Measurements from ENCODE around the gene PIK3AP1.
"Not testable (repeated sequence)": the region's sequence is repeated elsewhere in the genome, so short reads cannot be mapped to it uniquely, and the experiment has no call there.

Gene PIK3AP1

DNA sequence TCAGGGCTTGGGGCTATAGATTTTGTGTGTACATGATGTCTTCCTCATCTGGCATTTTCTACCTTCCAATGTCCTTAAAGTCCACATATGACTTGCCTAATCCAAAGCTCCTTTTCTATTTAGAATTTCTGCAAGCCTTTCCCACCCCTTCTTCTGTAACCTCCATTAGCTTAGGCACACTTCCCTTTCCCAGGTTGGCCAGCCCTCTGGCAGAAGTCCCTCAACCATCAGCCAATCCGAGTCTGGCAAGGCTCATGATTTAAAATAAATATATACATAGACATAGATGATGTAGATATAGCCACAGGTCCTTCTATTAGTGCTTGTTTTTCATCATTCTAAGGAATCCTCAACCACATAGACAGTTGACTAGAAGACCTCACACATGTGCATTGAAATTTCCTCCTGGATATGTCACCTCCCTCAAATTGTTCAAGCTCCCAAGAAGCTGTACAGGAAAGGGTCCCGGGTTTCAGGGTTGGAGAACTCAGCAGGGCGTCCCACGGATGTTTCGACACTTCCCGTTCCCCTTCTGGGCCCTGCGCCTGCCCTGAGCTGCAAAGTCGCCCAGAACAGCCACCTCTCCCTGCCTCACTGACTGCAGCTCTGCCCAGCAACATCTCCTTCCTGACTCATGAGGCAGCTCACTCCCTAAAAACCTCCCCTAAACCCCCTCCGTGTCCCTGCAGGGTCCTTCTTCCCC, 20.4 kb upstream of the PIK3AP1 start:
- TF ChIP-seq POLR2AphosphoS5 (IDR thresholded peaks at IDR 0.05; ENCODE audit: borderline replicate concordance, low read depth, low read length) (no peak), EZH2 (IDR thresholded peaks at IDR 0.05) (no peak), FOXP2 (optimal IDR thresholded peaks at IDR 0.05; ENCODE audit: control extremely low read depth, extremely low read length, insufficient read depth) (no peak)
- Histone ChIP-seq H3K9ac (ENCODE audit: insufficient read length) (no peak overlapping the region), H3K9me3 (ENCODE audit: low read depth, low read length) (no peaks in the 10 kb centered on the region), H3K27ac (no peak overlapping the region), H3K36me3 (ENCODE audit: insufficient read depth, low read length) (no peaks in the 10 kb centered on the region), H3K4me3 (no peak overlapping the region)
- DNase-seq (ENCODE audit: low read depth, low spot score) = no peak

DNA sequence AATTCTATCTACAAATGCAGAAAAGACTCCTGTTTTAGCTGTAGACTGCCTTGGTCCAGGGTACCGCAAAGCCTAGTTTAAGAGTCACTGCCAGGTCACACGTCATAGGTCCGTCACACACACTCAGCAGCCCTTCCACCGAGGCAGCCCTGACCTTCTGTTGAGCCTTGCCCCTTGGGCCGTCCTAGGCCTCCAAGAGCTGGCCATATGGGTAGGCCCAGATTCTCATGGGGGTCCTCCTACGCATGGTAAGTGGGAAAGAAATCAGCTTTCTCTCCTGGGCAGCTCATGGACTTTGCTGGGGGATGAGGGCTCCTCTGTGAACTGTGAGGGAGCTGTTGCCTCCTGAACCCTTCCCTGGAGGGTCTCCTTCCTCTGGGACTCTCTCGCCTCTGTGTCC, 19.8 kb upstream of the PIK3AP1 start:
- H3K36me3 ChIP-seq (ENCODE audit: insufficient read depth, low read length) = no peaks in the 10 kb centered on the region
- H3K9me3 ChIP-seq (ENCODE audit: low read depth, low read length) = no peaks in the 10 kb centered on the region
- no peak for TF ChIP-seq FOXP2 (optimal IDR thresholded peaks at IDR 0.05; ENCODE audit: control extremely low read depth, extremely low read length, insufficient read depth)
- no peak overlapping the region for H3K4me3 ChIP-seq
- no peak overlapping the region for H3K9ac ChIP-seq (ENCODE audit: insufficient read length)
- no peak for DNase-seq (ENCODE audit: low read depth, low spot score)
- H3K27ac ChIP-seq = no peak overlapping the region

DNA sequence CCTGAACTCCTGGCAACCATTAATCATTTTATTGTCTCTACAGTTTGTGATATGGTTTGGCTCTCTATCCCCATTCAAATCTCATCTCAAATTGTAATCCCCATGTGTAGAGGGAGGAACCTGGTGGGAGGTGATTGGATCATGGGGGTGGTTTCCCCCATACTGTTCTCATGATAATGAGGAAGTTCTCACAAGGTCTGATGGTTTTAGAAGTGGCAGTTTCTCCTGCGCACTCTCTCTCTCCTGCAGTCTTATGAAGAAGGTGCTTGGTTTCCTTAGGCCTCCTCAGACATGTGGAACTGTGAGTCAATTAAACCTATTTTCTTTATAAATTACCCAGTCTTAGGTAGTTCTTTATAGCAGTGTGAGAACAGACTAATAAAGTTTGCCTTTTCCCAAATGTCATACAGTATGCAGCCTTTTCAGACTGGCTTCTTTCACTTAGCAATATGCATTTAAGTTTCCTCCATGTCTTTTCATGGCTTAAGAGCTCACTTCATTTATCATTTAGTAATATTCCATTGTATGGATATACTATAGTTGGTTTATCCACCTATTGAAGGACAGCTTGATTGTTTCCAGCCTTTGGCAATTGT, 17.1 kb upstream of the PIK3AP1 start:
- DNase-seq (ENCODE audit: low read depth, low spot score); H3K4me3 ChIP-seq; H3K9ac ChIP-seq (ENCODE audit: insufficient read length); H3K9me3 ChIP-seq (ENCODE audit: low read depth, low read length); H3K27ac ChIP-seq; H3K36me3 ChIP-seq (ENCODE audit: insufficient read depth, low read length): not testable (repeated sequence)

DNA sequence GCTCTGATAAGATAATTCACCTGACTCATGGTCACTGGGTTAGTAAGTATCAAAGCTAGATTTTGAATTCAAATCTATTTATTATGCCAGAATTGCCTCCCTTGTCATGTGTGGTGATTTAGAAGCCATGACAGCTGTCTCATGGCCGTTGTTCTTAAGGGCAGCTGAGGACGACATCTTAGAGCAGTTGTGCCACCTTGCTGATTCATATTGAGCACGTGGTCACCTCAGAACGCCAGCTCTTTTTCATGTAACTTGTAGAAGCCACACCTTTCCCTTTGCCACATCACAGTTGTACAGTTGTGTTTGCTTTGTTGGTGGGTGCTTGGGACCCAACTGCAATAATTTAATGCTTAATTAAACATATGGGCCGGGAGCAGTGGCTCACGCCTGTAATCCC, 4.3 kb upstream of the PIK3AP1 start:
- TF ChIP-seq POLR2AphosphoS5 (IDR thresholded peaks at IDR 0.05; ENCODE audit: borderline replicate concordance, low read depth, low read length) = no peak
- TF ChIP-seq EZH2 (IDR thresholded peaks at IDR 0.05) = no peak
- TF ChIP-seq FOXP2 (optimal IDR thresholded peaks at IDR 0.05; ENCODE audit: control extremely low read depth, extremely low read length, insufficient read depth) = no peak
- H3K36me3 ChIP-seq (ENCODE audit: insufficient read depth, low read length) = no peaks in the 10 kb centered on the region
- no peak overlapping the region for H3K27ac ChIP-seq
- no peak overlapping the region for H3K4me3 ChIP-seq
- DNase-seq (ENCODE audit: low read depth, low spot score) = no peak
- no peaks in the 10 kb centered on the region for H3K9me3 ChIP-seq (ENCODE audit: low read depth, low read length)
- H3K9ac ChIP-seq (ENCODE audit: insufficient read length) = no peak overlapping the region

DNA sequence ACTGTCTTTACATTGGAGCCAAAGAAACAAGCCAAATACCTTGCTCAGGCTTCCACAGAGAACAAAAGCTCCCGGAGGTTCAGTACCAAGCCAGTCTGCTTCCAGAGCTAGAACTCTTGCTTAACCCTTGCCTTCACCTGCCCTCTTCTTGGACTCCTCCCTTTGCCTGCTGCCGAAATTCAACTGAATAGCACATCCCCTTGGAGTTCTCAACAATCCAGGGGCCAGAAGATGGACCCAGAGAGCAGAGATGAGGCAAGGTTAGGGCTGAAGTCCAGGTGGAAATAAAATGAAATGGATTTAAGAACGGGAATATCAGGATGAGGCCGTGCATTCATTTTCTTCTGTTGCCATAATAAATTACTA, 876 bp upstream of the PIK3AP1 start:
- no peak overlapping the region for H3K9ac ChIP-seq (ENCODE audit: insufficient read length)
- H3K27ac ChIP-seq = no peak overlapping the region
- TF ChIP-seq POLR2AphosphoS5 (IDR thresholded peaks at IDR 0.05; ENCODE audit: borderline replicate concordance, low read depth, low read length) (no peak), FOXP2 (optimal IDR thresholded peaks at IDR 0.05; ENCODE audit: control extremely low read depth, extremely low read length, insufficient read depth) (no peak), EZH2 (IDR thresholded peaks at IDR 0.05) (no peak)
- H3K4me3 ChIP-seq = no peak overlapping the region
- DNase-seq (ENCODE audit: low read depth, low spot score) = no peak
- no peaks in the 10 kb centered on the region for H3K9me3 ChIP-seq (ENCODE audit: low read depth, low read length)
- H3K36me3 ChIP-seq (ENCODE audit: insufficient read depth, low read length) = no peaks in the 10 kb centered on the region

DNA sequence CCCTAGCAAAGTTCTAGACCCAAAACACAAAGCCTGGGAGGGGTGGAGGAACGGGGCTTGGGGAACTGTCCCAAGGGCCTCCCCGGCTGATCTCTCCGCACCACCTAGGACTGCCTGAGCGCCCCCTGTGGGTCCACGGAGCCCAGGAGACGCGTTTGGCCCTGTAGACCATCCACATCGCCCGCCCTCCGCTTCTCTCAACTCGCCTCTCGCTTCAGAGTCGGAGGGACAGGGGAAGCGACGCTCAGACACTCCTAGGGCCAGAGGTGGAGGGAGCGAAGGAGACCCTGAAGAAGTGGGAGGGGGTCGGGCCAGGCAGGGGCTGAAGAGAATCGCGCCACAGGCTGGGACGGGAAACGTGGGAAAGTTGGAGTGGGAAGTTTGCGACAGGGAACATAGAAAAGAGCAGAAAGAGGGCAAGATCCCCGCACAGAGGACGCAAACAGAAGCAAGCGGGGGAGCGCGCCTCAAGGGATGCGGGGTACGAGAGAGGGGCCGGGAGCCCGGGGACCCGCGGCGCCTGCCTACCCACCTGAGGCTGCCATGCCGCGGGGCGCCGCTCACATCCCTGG, 378 bp downstream of the PIK3AP1 start:
- no peaks in the 10 kb centered on the region for H3K9me3 ChIP-seq (ENCODE audit: low read depth, low read length)
- H3K27ac ChIP-seq = no peak overlapping the region
- DNase-seq (ENCODE audit: low read depth, low spot score) = no peak
- TF ChIP-seq EZH2 (IDR thresholded peaks at IDR 0.05) (no peak), POLR2AphosphoS5 (IDR thresholded peaks at IDR 0.05; ENCODE audit: borderline replicate concordance, low read depth, low read length) (no peak), FOXP2 (optimal IDR thresholded peaks at IDR 0.05; ENCODE audit: control extremely low read depth, extremely low read length, insufficient read depth) (no peak)
- H3K4me3 ChIP-seq = no peak overlapping the region
- H3K9ac ChIP-seq (ENCODE audit: insufficient read length) = no peak overlapping the region
- H3K36me3 ChIP-seq (ENCODE audit: insufficient read depth, low read length) = no peaks in the 10 kb centered on the region

DNA sequence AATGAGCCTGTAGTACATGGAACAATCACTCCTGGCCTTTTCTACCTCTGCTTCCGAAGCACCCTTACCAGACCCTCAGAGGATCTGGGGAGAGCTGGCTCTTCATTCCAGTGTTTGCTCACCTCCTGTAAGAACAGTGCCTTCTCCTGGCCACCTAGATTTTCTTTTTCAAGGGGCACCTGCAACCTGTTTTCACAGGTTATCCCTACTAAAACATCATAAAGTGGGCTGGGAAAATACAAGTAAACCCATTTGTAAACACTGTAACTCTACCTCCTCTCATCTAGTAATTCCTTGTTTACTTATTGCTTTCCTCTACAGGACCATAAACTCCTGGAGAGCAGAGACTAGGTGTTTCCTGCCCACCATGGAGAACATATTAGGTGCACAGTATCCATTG, 1.1 kb downstream of the PIK3AP1 start:
- no peak overlapping the region for H3K9ac ChIP-seq (ENCODE audit: insufficient read length)
- H3K9me3 ChIP-seq (ENCODE audit: low read depth, low read length) = no peaks in the 10 kb centered on the region
- H3K4me3 ChIP-seq = no peak overlapping the region
- no peak for DNase-seq (ENCODE audit: low read depth, low spot score)
- H3K36me3 ChIP-seq (ENCODE audit: insufficient read depth, low read length) = no peaks in the 10 kb centered on the region
- TF ChIP-seq FOXP2 (optimal IDR thresholded peaks at IDR 0.05; ENCODE audit: control extremely low read depth, extremely low read length, insufficient read depth) = no peak
- no peak overlapping the region for H3K27ac ChIP-seq

DNA sequence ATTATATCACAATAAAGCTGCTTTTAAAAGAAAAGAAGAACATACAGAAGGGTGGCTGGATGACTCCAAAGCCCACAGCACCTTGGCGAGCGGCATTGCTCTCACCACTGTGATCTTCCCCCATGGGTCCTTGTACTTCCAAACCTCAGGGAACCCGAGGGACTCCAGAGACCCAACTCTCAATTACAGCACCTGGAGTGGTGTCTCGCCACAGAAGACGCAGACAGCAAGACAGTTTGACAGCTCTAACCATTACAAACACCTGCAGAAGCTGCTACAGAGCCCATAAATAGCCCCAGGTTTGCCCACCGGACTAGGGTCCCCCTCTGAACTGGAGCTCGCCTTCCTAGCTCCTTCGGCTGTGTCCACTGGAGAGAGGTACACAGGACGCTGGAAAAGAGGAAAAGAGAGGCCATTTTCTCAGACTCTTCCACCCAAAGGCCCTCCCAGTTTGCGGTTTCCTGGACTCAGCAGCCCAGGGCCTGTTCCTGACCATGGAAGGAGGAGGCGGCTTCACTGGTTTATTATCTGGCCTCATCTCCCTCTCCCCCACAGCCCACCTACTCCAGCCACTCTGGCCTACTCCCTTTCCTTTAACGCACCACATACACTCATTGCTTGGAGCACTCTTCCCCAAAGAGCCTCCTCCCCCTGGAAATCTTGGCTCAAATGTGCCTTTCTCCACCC, 1.9 kb downstream of the PIK3AP1 start:
- Histone ChIP-seq H3K4me3 (no peak overlapping the region), H3K9me3 (ENCODE audit: low read depth, low read length) (no peaks in the 10 kb centered on the region), H3K36me3 (ENCODE audit: insufficient read depth, low read length) (no peaks in the 10 kb centered on the region), H3K27ac (no peak overlapping the region), H3K9ac (ENCODE audit: insufficient read length) (no peak overlapping the region)
- no peak for DNase-seq (ENCODE audit: low read depth, low spot score)
- TF ChIP-seq EZH2 (IDR thresholded peaks at IDR 0.05) (no peak), FOXP2 (optimal IDR thresholded peaks at IDR 0.05; ENCODE audit: control extremely low read depth, extremely low read length, insufficient read depth) (no peak), POLR2AphosphoS5 (IDR thresholded peaks at IDR 0.05; ENCODE audit: borderline replicate concordance, low read depth, low read length) (no peak)

All from SK-N-MC (cell line).